HepG2 (cell line): ENCODE results near the gene KCNQ1OT1. TPM values are rescaled to one million over a fixed set of nuclear protein-coding genes. Genes with fewer than 3 reads are reported as not detected.

ENCODE experiments used
- ATAC-seq: fragments of 200-7000 bp; cut with Tn5 transposase; 3 replicates; pipeline ENCODE4 v1.9.1; 2020; ENCODE audit warnings: mild to moderate bottlenecking, moderate library complexity
- BruUV-seq: library from RNA; stranded (reverse); fragments of 400-500 nt; replicated peaks from 2 replicates; lab custom pipeline; 2021; lab: Mats Ljungman, UMichigan
- CTCF ChIA-PET: fragments of 300-600 bp; formaldehyde crosslinking; extraction: SDS; loops from one replicate; lab custom pipeline; 2021; ENCODE audit warnings: low total read pairs, inconsistent platforms, low intra/inter-chr PET ratio; lab: Yijun Ruan, JAX
- POLR2A ChIA-PET: fragments of 350-600 bp; sonication (Branson Sonifier 250); formaldehyde crosslinking; loops from one replicate; lab custom pipeline; 2020; ENCODE audit warnings: antibody characterized with exemption, inconsistent platforms; lab: Yijun Ruan, JAX
- DNase-seq: peaks from one replicate; pipeline ENCODE4 v3.0.0-alpha.2; 2015; ENCODE audit warnings: low spot score
- FAIRE-seq: peaks from 3 replicates; lab custom pipeline; 2011; peaks lifted over from hg19 to GRCh38; lab: Jason Lieb, UNC
- H2AFZ ChIP-seq: one replicate; pipeline ENCODE4 v1.6.1; 2011; ENCODE audit warnings: low read length, inconsistent platforms
- H3K27ac ChIP-seq: fragments of 300-600 bp; 3 replicates; pipeline ENCODE4 v1.8.0; 2011; ENCODE audit warnings: mixed run types, mild to moderate bottlenecking, mixed read lengths, low read length, inconsistent platforms; ENCODE audit not compliant: insufficient read depth; ENCODE audit errors: extremely low read length
- H3K27me3 ChIP-seq, 2 experiments: fragments of 200-600 bp in 1 of 2; 2 replicates in 1 of 2; 3 replicates in 1 of 2; pipeline versions ENCODE4 v1.6.0 to v1.8.0; 2011; ENCODE audit warnings: low read length in 2 of 2, mild to moderate bottlenecking in 2 of 2, moderate library complexity in 2 of 2, inconsistent platforms in 1 of 2; ENCODE audit not compliant: insufficient read depth in 2 of 2, control insufficient read depth in 1 of 2
- H3K36me3 ChIP-seq, 2 experiments: fragments of 200-600 bp in 1 of 2; replicated peaks in 1 of 2; 2 replicates in 1 of 2; 3 replicates in 1 of 2; pipeline versions ENCODE4 v1.5.1 to v1.8.0; 2011; ENCODE audit warnings: low read length in 2 of 2, inconsistent platforms in 1 of 2; ENCODE audit not compliant: insufficient read depth in 2 of 2, control insufficient read depth in 1 of 2
- H3K4me1 ChIP-seq: 2 replicates; pipeline ENCODE4 v1.5.1; 2012; ENCODE audit warnings: low read length, inconsistent platforms; ENCODE audit not compliant: insufficient read depth
- H3K4me2 ChIP-seq: 2 replicates; pipeline ENCODE4 v1.6.0; 2011; ENCODE audit warnings: low read depth, low read length, inconsistent platforms
- H3K4me3 ChIP-seq, 3 experiments: fragments of 200-600 bp in 1 of 3; sonication (generic), shearing (Covaris generic) in 1 of 3; replicated peaks in 1 of 3; 2 replicates each; pipeline ENCODE4 v1.5.1; 2011 to 2016; ENCODE audit warnings: low read length in 3 of 3, inconsistent platforms in 2 of 3, low read depth in 2 of 3, mild to moderate bottlenecking in 2 of 3, control low read depth in 1 of 3, mixed read lengths in 1 of 3; ENCODE audit not compliant: insufficient read depth in 1 of 3
- H3K79me2 ChIP-seq: one replicate; pipeline ENCODE4 v1.6.1; 2011; ENCODE audit warnings: low read length, inconsistent platforms; ENCODE audit not compliant: insufficient read depth
- H3K9ac ChIP-seq: 2 replicates; pipeline ENCODE4 v1.6.0; 2011; ENCODE audit warnings: mild to moderate bottlenecking, low read depth, low read length, inconsistent platforms; ENCODE audit not compliant: insufficient read depth
- H3K9me3 ChIP-seq: 2 replicates; pipeline ENCODE4 v1.5.1; 2012; ENCODE audit warnings: mild to moderate bottlenecking, low read length
- H4K20me1 ChIP-seq: 2 replicates; pipeline ENCODE4 v1.6.0; 2011; ENCODE audit warnings: inconsistent platforms, mild to moderate bottlenecking, low read length, moderate library complexity; ENCODE audit not compliant: insufficient read depth
- AGO2 ChIP-seq: fragments of 200-400 bp; formaldehyde crosslinking; optimal IDR thresholded peaks from 2 replicates; pipeline ENCODE3; 2017; ENCODE audit warnings: mild to moderate bottlenecking, low read depth, low read length, moderate library complexity
- GTF2F1 ChIP-seq: fragments of 150-350 bp; IDR thresholded peaks from 2 replicates; pipeline ENCODE4 v1.6.1; 2014; ENCODE audit warnings: low read length
- KDM5B ChIP-seq: sonication (generic); formaldehyde crosslinking; IDR thresholded peaks from 2 replicates; pipeline ENCODE4 v1.4.0; 2020; ENCODE audit warnings: missing genetic modification reagents, mild to moderate bottlenecking, borderline replicate concordance
- PAF1 ChIP-seq: IDR thresholded peaks from 2 replicates; pipeline ENCODE4 v1.6.1; 2016; ENCODE audit warnings: missing genetic modification reagents, missing compliant biosample characterization
- POLR2AphosphoS5 ChIP-seq: IDR thresholded peaks from 2 replicates; pipeline ENCODE4 v1.6.1; 2012; ENCODE audit warnings: low read depth, low read length
- POLR2G ChIP-seq: fragments of 200-400 bp; formaldehyde crosslinking; IDR thresholded peaks from 2 replicates; pipeline ENCODE4 v1.6.1; 2018; ENCODE audit warnings: mild to moderate bottlenecking, low read depth, low read length, moderate library complexity
- RBM22 ChIP-seq: fragments of 200-400 bp; formaldehyde crosslinking; optimal IDR thresholded peaks from 2 replicates; pipeline ENCODE3; 2017; ENCODE audit warnings: mild to moderate bottlenecking, low read length, moderate library complexity
- ZNF382 ChIP-seq: sonication (generic); formaldehyde crosslinking; IDR thresholded peaks from 2 replicates; pipeline ENCODE4 v1.5.0; 2020; ENCODE audit warnings: missing genetic modification reagents, mild to moderate bottlenecking, borderline replicate concordance
- WGBS: methylation state at CpG from one replicate; pipeline ENCODE4 v1.1.6; 2017; ENCODE audit warnings: low lambda C conversion rate; 5-methylcytosine and 5-hydroxymethylcytosine counted together
- in situ Hi-C: cut with HindIII; loops from 2 replicates; pipeline ENCODE4 v1.10.0; 2017; ENCODE audit warnings: low pct_unique_long_range_greater_than_20kb; ENCODE audit not compliant: extremely low pct_ligation_motif_present
- intact Hi-C: fragments of 100-400 bp; cut with micrococcal nuclease; formaldehyde crosslinking; loops from one replicate; pipeline ENCODE4 v1.10.0; 2022; ENCODE audit not compliant: unreplicated experiment
- polyA plus RNA-seq, 8 experiments: library from polyadenylated mRNA; depleted of rRNA in 3 of 8; stranded (reverse) in 7 of 8; unstranded in 1 of 8; fragments of >200 nt; fragmentation: Illumina TruSeq in 4 of 8; extraction: Trizol in 4 of 8; gene quantifications; 2 replicates each; pipeline versions ENCODE4 v1.2.1 to v1.2.3, GENCODE V29; 2011 to 2016; ENCODE audit warnings: low read depth in 4 of 8, missing spikeins in 1 of 8, mixed read lengths in 1 of 8; ENCODE audit not compliant: insufficient read depth in 1 of 8
- total RNA-seq, 5 experiments: library from RNA; depleted of rRNA; stranded (reverse); fragments of >200 nt; fragmentation: Illumina TruSeq; extraction: Trizol; gene quantifications; 2 replicates each; pipeline ENCODE4 v1.2.3, GENCODE V29; 2016; ENCODE audit warnings: low read depth in 1 of 5

Gene KCNQ1OT1
- total and polyA plus RNA-seq, 2 of the 13 experiments (the other 11 are each of a cell fraction or from before 2014, with no cell fraction given) = 1.3 to 18.9 TPM

DNA sequence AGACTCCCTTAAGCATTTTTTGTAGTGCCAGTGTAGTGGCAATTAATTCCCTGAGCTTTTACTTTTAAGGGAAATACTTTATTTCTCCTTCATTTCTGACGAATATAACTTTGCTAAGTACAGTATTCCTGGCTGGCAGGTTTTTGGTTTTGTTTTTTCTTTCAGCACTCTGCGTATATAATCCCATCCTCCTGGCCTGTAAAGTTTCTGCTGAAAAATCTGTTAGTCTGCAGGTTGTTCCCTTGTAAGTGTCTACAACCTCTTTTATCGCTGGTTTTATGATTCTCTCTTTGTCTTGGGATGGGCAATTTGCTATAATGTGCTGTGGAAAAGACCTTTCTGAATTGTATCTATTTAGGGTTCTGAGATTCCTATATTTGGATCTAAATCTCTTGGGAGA, 56.0 kb downstream of the KCNQ1OT1 start:
- WGBS = 98% methylated on average over 3 of the region's 3 CpGs
- no peak overlapping the region for H3K9ac ChIP-seq
- no peak overlapping the region for H3K4me3 ChIP-seq
- peaks cover 100% of the 10 kb centered on the region for H3K9me3 ChIP-seq
- no peaks in the 10 kb centered on the region for H4K20me1 ChIP-seq
- no peaks in the 10 kb centered on the region for H3K79me2 ChIP-seq
- H3K36me3 ChIP-seq = no peaks in the 10 kb centered on the region
- DNase-seq (no peak), FAIRE-seq (no peak), ATAC-seq (no peak)
- intact Hi-C loops (no loop called here), in situ Hi-C loops (no loop called here)
- ChIA-PET POLR2A (no interaction called here), CTCF (no interaction called here)
- H2AFZ ChIP-seq = no peak overlapping the region
- H3K27me3 ChIP-seq = no peaks in the 10 kb centered on the region
- no peak overlapping the region for H3K4me2 ChIP-seq
- BruUV-seq = no TSS peak
- H3K4me1 ChIP-seq = no peaks in the 10 kb centered on the region
- no peak overlapping the region for H3K27ac ChIP-seq
- TF ChIP-seq POLR2G (peak; percentile 60), AGO2 (peak; percentile 14), ZNF382 (no peak), PAF1 (CRISPR knock-in tag) (peak; percentile 77), POLR2AphosphoS5 (peak; percentile 38; the same call in 1 of the 2 replicates), RBM22 (peak; percentile 34)
- TF ChIP-seq, all 625 proteins: peak for 5

DNA sequence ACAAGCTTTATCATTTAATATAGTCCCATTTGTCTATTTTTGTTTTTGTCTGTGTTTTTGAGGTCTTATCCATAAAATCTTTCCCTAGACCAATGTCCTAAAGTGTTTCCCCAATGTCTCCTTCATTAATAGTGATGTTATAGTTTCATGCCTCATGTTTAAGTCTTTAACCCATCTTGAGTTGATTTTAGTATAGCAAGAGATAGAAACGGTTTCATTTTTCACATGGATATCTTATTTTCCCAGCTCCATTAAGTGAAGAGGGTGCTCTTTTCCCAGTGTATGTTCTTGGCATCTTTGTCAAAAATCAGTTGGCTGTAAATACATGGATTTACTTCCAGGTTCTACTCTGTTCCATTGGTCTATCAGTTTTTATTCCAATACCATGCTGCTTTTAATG, 58.2 kb downstream of the KCNQ1OT1 start:
- ChIA-PET POLR2A (interaction anchor here (1.1 kb wide), 1 partner anchor 78 kb away, joined by 3 read pairs; no protein-coding TSS in a partner anchor), CTCF (no interaction called here)
- intact Hi-C loops (no loop called here), in situ Hi-C loops (no loop called here)
- no peak overlapping the region for H2AFZ ChIP-seq
- no peaks in the 10 kb centered on the region for H3K4me1 ChIP-seq
- no peak for FAIRE-seq
- no peaks in the 10 kb centered on the region for H3K27me3 ChIP-seq
- H3K27ac ChIP-seq = no peak overlapping the region
- H3K79me2 ChIP-seq = no peaks in the 10 kb centered on the region
- H4K20me1 ChIP-seq = no peaks in the 10 kb centered on the region
- H3K4me2 ChIP-seq = no peak overlapping the region
- peaks cover 92% of the 10 kb centered on the region for H3K9me3 ChIP-seq
- no peak for ATAC-seq
- DNase-seq = no peak
- H3K4me3 ChIP-seq = no peak overlapping the region
- TF ChIP-seq KDM5B = no peak
- peak; percentile 76; the same call in 1 of the 2 replicates for TF ChIP-seq PAF1 (CRISPR knock-in tag)
- peak; percentile 65 for TF ChIP-seq GTF2F1
- no peaks in the 10 kb centered on the region for H3K36me3 ChIP-seq
- H3K9ac ChIP-seq = no peak overlapping the region
- no TSS peak for BruUV-seq
- WGBS = 85% methylated on average over 1 of the region's 1 CpG
